22Rv1 (cell line): Measurements from ENCODE around the gene FMOD.

ENCODE experiments used
- H3K27ac ChIP-seq: fragments of 450-650 bp; 2 replicates; pipeline ENCODE4 v1.5.1; 2017
- CTCF ChIP-seq: fragments of 450-650 bp; IDR thresholded peaks from 2 replicates; pipeline ENCODE4 v1.5.1; 2017; ENCODE audit warnings: mild to moderate bottlenecking
- ZFX ChIP-seq: fragments of 450-650 bp; IDR thresholded peaks from 2 replicates; pipeline ENCODE4 v1.6.1; 2017; ENCODE audit warnings: antibody characterized with exemption, borderline replicate concordance

Gene FMOD

GRCh38 chr1:203307641-203308126, 43.2 kb downstream of the FMOD start:
- H3K27ac ChIP-seq: no peak overlapping the region
- TF ChIP-seq ZFX (no peak), CTCF (no peak)

- TF ChIP-seq ZFX (no peak), CTCF (no peak)
- H3K27ac ChIP-seq: no peak overlapping the region
Observed at GRCh38 chr1:203306965-203307541, 43.9 kb downstream of the FMOD start.

GRCh38 chr1:203306089-203306964, 44.6 kb downstream of the FMOD start:
- H3K27ac ChIP-seq: peak overlapping the region; percentile 43; the same call in 1 of the 2 replicates
- TF ChIP-seq CTCF: peak; percentile 12; the same call in 1 of the 2 replicates
- no peak for TF ChIP-seq ZFX

- peak overlapping the region; percentile 43 for H3K27ac ChIP-seq
- TF ChIP-seq ZFX: no peak
- no peak for TF ChIP-seq CTCF
Observed at GRCh38 chr1:203305809-203306088, 45.2 kb downstream of the FMOD start.

- peak within 1 kb of the TSS; percentile 43 for H3K27ac ChIP-seq
- no peak for TF ChIP-seq CTCF
- no peak for TF ChIP-seq ZFX
Observed at GRCh38 chr1:203304919-203305808, 45.8 kb downstream of the FMOD start, which contains the start of gene BTG2. TSS of gene BTG2 (plus strand) at chr1:203305519. CDS start at chr1:203305607, 88 bp downstream.

- H3K27ac ChIP-seq: peak overlapping the region; percentile 43
Observed at GRCh38 chr1:203304391-203304918, 46.5 kb downstream of the FMOD start.

GRCh38 chr1:203302894-203303293, 48.0 kb downstream of the FMOD start:
- TF ChIP-seq CTCF (no peak), ZFX (no peak)

More at GRCh38 chr1:203304391-203304918, 46.5 kb downstream of the FMOD start:
- no peak for TF ChIP-seq ZFX

More at GRCh38 chr1:203302894-203303293, 48.0 kb downstream of the FMOD start:
- no peak overlapping the region for H3K27ac ChIP-seq
